Duodenal mucosa (tissue), 2 donors: ENCODE results near the gene NBAS.

Experiments used
- H3K27ac ChIP-seq: one replicate; pipeline ENCODE4 v1.7.0; 2013; ENCODE audit warnings: low read depth, low read length
- H3K27me3 ChIP-seq, 2 donors: one replicate each; pipeline ENCODE4 v1.7.0; 2013; ENCODE audit warnings: low read length in 2 of 2, control low read depth in 1 of 2; ENCODE audit not compliant: insufficient read depth in 2 of 2, control insufficient read depth in 1 of 2
- H3K36me3 ChIP-seq, 2 donors: one replicate each; pipeline ENCODE4 v1.7.0; 2013; ENCODE audit warnings: low read length in 2 of 2, control low read depth in 1 of 2; ENCODE audit not compliant: insufficient read depth in 2 of 2, control insufficient read depth in 1 of 2
- H3K4me1 ChIP-seq, 2 donors: one replicate each; pipeline ENCODE4 v1.7.0; 2013; ENCODE audit warnings: low read length in 2 of 2, control low read depth in 1 of 2; ENCODE audit not compliant: insufficient read depth in 2 of 2, control insufficient read depth in 1 of 2
- H3K4me3 ChIP-seq, 2 donors: one replicate each; pipeline ENCODE4 v1.7.0; 2013; ENCODE audit warnings: low read length in 2 of 2, low read depth in 1 of 2
- H3K9ac ChIP-seq, 2 donors: one replicate each; pipeline ENCODE4 v1.7.0; 2013; ENCODE audit warnings: low read length in 2 of 2, low read depth in 1 of 2
- H3K9me3 ChIP-seq, 2 donors: one replicate each; pipeline ENCODE4 v1.7.0; 2013; ENCODE audit warnings: low read length in 2 of 2, control low read depth in 1 of 2; ENCODE audit not compliant: control insufficient read depth in 1 of 2

Gene NBAS

DNA sequence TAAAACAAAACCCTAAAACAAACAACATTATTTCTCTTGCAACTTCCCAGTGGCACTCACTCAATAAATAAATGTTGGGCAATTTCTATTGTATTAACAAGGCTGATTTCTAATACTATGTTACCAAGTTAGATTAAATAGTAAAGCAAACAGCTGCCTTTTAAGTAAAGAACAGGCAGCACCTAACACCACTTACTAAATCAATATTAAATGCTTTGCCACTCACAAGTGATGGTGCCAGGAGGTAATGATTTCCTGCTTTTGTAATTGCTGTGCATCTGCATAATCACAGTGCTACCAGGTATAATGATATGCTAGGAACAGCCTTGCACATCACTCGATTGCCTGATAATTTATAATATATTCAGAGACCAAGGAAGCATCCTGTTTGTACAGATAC is 276.5 kb downstream of the NBAS start:
- H3K9ac ChIP-seq = no peak overlapping the region
- H3K4me3 ChIP-seq = no peak overlapping the region
- H3K27ac ChIP-seq = no peak overlapping the region
- peaks cover 0 to 20% of the 10 kb centered on the region in 2 donors for H3K36me3 ChIP-seq
- H3K4me1 ChIP-seq = peaks cover 0 to 3% of the 10 kb centered on the region in 2 donors
- no peaks in the 10 kb centered on the region for H3K27me3 ChIP-seq
- H3K9me3 ChIP-seq = no peaks in the 10 kb centered on the region

DNA sequence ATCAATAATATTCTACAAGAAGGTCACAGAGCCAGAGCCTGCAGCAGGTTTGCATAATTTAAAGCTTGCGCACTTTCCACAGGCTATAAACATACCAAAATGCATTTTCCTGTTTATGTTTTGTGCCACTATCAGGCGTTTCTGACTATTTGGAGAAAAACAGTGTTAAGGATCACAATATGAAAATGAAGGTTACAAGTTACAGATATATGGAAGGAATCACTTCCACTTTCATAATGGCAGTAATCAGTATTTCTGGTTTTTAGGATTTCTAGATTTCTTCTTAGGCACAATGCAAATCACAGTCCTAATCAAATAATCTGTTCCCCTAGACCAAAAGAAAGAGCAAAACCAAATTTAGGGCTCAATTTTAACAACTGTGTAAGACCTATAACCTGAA is 279.5 kb downstream of the NBAS start:
- Histone ChIP-seq H3K27ac (no peak overlapping the region), H3K27me3 (no peaks in the 10 kb centered on the region), H3K4me3 (no peak overlapping the region), H3K9ac (no peak overlapping the region), H3K36me3 (peaks cover 0 to 13% of the 10 kb centered on the region in 2 donors), H3K9me3 (no peaks in the 10 kb centered on the region), H3K4me1 (peaks cover 0 to 12% of the 10 kb centered on the region in 2 donors)

GRCh38 chr2:15279201-15279876 is 281.8 kb downstream of the NBAS start:
- Histone ChIP-seq H3K27ac (no peak overlapping the region), H3K27me3 (no peaks in the 10 kb centered on the region), H3K9ac (no peak overlapping the region), H3K9me3 (no peaks in the 10 kb centered on the region), H3K36me3 (peaks cover 5 to 6% of the 10 kb centered on the region in 2 donors), H3K4me3 (no peak overlapping the region), H3K4me1 (peaks cover 0 to 12% of the 10 kb centered on the region in 2 donors)

- H3K9me3 ChIP-seq = no peaks in the 10 kb centered on the region
- no peak overlapping the region for H3K27ac ChIP-seq
- no peaks in the 10 kb centered on the region for H3K27me3 ChIP-seq
- no peak overlapping the region for H3K4me3 ChIP-seq
- peaks cover 5 to 9% of the 10 kb centered on the region in 2 donors for H3K36me3 ChIP-seq
- no peak overlapping the region for H3K9ac ChIP-seq
- H3K4me1 ChIP-seq = peaks cover 0 to 13% of the 10 kb centered on the region in 2 donors
Measured at GRCh38 chr2:15278296-15278695, 282.8 kb downstream of the NBAS start.

GRCh38 chr2:15275346-15275745 is 285.8 kb downstream of the NBAS start:
- Histone ChIP-seq H3K27me3 (no peaks in the 10 kb centered on the region), H3K36me3 (peaks cover 5 to 9% of the 10 kb centered on the region in 2 donors)

GRCh38 chr2:15273452-15273851 is 287.7 kb downstream of the NBAS start:
- peaks cover 5 to 9% of the 10 kb centered on the region in 2 donors for H3K36me3 ChIP-seq

More at GRCh38 chr2:15275346-15275745, 285.8 kb downstream of the NBAS start:
- no peak overlapping the region for H3K27ac ChIP-seq
- H3K9me3 ChIP-seq = no peaks in the 10 kb centered on the region
- no peak overlapping the region for H3K4me3 ChIP-seq
- no peak overlapping the region for H3K9ac ChIP-seq
- H3K4me1 ChIP-seq = peaks cover 0 to 18% of the 10 kb centered on the region in 2 donors

DNA sequence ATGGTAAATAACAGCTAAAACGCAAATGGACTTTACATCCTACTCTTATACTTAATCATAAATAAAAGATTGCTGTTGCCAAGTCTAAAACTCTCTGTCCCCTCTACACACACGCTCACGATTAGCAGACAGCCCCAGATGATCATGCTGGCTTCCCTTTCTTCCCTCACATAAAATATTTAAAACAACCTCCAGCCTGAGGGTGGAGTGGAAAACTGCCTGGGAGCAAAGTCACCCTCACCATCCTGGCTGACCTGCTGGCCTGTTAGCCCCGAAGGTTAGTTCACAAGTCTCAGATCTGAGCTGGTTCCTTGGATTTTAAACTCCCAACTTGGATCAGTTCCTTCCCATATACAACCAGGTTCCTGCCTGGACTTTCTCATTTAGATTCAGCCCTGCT is 288.2 kb downstream of the NBAS start:
- peaks cover 5 to 9% of the 10 kb centered on the region in 2 donors for H3K36me3 ChIP-seq
- peaks cover 0 to 6% of the 10 kb centered on the region in 2 donors for H3K4me1 ChIP-seq
- no peaks in the 10 kb centered on the region for H3K9me3 ChIP-seq

More at GRCh38 chr2:15273452-15273851, 287.7 kb downstream of the NBAS start:
- no peak overlapping the region for H3K9ac ChIP-seq
- H3K4me1 ChIP-seq = peaks cover 0 to 8% of the 10 kb centered on the region in 2 donors
- no peaks in the 10 kb centered on the region for H3K9me3 ChIP-seq
- no peak overlapping the region for H3K4me3 ChIP-seq
- H3K27me3 ChIP-seq = no peaks in the 10 kb centered on the region
- no peak overlapping the region for H3K27ac ChIP-seq

GRCh38 chr2:15271941-15272542 is 289.1 kb downstream of the NBAS start:
- H3K9ac ChIP-seq = no peak overlapping the region
- H3K4me1 ChIP-seq = peaks cover 0 to 6% of the 10 kb centered on the region in 2 donors
- H3K4me3 ChIP-seq = no peak overlapping the region
- no peaks in the 10 kb centered on the region for H3K9me3 ChIP-seq
- H3K36me3 ChIP-seq = peaks cover 5 to 9% of the 10 kb centered on the region in 2 donors
- no peak overlapping the region for H3K27ac ChIP-seq
- H3K27me3 ChIP-seq = no peaks in the 10 kb centered on the region

More for the DNA sequence above, 288.2 kb downstream of the NBAS start:
- no peak overlapping the region for H3K9ac ChIP-seq
- H3K27ac ChIP-seq = no peak overlapping the region
- H3K4me3 ChIP-seq = no peak overlapping the region
- H3K27me3 ChIP-seq = no peaks in the 10 kb centered on the region

DNA sequence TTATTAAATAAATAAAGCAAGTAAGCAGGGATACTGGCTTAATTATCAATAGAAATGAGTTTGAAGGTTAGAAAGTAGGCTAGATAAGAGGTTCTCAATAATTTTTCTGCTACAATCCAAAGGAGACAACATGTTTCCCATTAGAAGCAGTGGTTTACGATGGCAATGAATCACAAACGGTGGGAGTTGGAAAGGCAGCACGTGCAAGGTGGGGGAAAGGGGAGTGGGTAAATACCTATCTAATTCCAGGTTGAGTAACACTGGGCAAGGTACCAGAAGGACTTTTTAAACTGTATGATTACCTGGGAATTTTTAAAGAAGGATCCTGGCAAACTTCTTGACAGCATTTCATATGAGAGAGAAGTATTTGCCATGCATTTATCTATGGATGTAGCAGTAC is 289.9 kb downstream of the NBAS start:
- Histone ChIP-seq H3K27ac (no peak overlapping the region), H3K36me3 (peaks cover 5 to 9% of the 10 kb centered on the region in 2 donors)

DNA sequence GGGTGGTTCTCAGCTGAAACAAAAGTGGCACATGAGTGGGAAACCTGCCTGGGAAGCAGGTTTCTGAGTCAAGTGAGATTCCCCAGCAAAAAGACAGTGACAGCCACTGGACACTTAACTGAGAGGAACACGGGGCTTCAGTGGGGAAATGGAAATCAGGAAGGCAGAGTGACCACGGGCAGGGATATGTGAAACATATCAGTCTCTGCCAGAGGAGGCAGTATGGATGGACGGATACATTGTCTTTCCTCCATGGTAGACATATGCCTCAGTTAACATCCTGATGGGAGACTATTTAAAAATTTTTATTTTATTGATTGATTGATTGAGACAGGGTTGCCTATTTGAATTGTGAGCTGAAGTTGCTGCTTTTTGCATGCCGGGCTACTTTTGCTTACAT is 292.1 kb downstream of the NBAS start:
- H3K9ac ChIP-seq = no peak overlapping the region
- no peaks in the 10 kb centered on the region for H3K9me3 ChIP-seq

More for the DNA sequence above, 289.9 kb downstream of the NBAS start:
- Histone ChIP-seq H3K27me3 (no peaks in the 10 kb centered on the region), H3K9me3 (no peaks in the 10 kb centered on the region), H3K4me3 (no peak overlapping the region), H3K9ac (no peak overlapping the region), H3K4me1 (peaks cover 0 to 6% of the 10 kb centered on the region in 2 donors)

More for the DNA sequence above, 292.1 kb downstream of the NBAS start:
- Histone ChIP-seq H3K4me1 (peaks cover 0 to 6% of the 10 kb centered on the region in 2 donors), H3K27ac (no peak overlapping the region), H3K27me3 (no peaks in the 10 kb centered on the region), H3K4me3 (no peak overlapping the region), H3K36me3 (no peaks in the 10 kb centered on the region)
